ENCODE measurements around the gene ZSCAN12. TPM values are rescaled to one million over a fixed set of nuclear protein-coding genes. Genes with fewer than 3 reads are reported as not detected.

The ZSCAN12 gene
- total RNA-seq, 1 experiment from 2014 or later, result 0.81 TPM

DNA sequence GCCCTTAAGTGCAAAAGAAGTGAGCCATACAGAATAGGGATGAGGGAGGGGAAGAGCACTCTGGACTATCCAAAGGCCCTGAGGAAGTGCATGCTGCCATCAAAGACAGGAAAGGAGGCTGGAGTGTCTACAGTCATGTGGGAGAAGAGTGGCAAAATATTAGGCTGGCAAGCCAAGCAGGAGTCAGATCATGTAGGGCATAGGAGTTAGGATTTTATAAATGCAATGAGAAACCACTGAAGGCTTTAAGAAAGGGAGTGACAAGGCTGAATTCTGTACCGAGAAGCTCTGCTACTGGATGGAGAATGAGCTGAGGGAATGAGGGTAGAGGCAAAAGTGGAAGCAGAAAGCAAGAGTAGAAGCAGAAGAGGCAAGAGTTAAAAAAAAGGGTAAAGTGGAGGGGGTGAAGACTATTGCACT lies 65.9 kb downstream of the ZSCAN12 start (continued):
- TF ChIP-seq ATF3 (IDR thresholded peaks at IDR 0.05) (no peak), CEBPB (IDR thresholded peaks at IDR 0.05; ENCODE audit: low read depth) (no peak)

DNA sequence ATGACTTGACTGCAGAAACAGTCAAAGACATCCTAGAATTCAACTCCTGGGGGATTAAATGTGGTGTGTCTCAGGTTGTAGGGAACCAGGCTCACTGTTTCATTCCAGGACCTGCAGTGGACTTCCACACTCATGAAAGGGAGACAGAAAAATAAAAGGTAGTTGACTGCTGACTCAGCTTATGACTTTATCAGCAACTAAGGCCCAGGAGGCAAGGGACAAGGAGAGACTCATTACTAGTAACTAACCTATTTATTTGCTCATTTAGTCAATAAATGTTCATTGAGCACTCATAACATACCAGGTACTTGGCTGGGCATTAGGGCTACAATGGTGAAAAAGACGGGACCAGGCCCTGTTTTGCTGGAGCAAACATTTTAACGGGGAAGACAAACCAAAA lies 66.5 kb downstream of the ZSCAN12 start:
- no TSS peak for BruUV-seq (replicated peaks)
- no peaks in the 10 kb centered on the region for H3K36me3 ChIP-seq (ENCODE audit: control insufficient read depth in 1 of 2, insufficient read depth in 2 of 2, low read length in 2 of 2)
- H4K20me1 ChIP-seq (ENCODE audit: insufficient read depth), result no peaks in the 10 kb centered on the region
- peaks cover 13 to 19% of the 10 kb centered on the region in 2 experiments; a peak in 3 of 4 replicates for H3K4me1 ChIP-seq (ENCODE audit: control insufficient read depth in 1 of 2, insufficient read depth in 2 of 2, low read length in 2 of 2)
- no peaks in the 10 kb centered on the region for H3K27me3 ChIP-seq (ENCODE audit: insufficient read depth, low read length)
- no peak overlapping the region for H3K9ac ChIP-seq (ENCODE audit: low read length)
- DNase-seq (ENCODE audit: low read depth, low spot score) (no peak), ATAC-seq (no peak)
- H3K9me2 ChIP-seq (ENCODE audit: insufficient read depth), result no peaks in the 10 kb centered on the region
- no peak overlapping the region for H3K4me3 ChIP-seq (replicated peaks in 1 of 2; ENCODE audit: low read depth in 1 of 2, low read length in 2 of 2)
- H2AFZ ChIP-seq (ENCODE audit: low read depth, low read length, poor library complexity, severe bottlenecking), result no peak overlapping the region
- TF ChIP-seq, protein P1, sequence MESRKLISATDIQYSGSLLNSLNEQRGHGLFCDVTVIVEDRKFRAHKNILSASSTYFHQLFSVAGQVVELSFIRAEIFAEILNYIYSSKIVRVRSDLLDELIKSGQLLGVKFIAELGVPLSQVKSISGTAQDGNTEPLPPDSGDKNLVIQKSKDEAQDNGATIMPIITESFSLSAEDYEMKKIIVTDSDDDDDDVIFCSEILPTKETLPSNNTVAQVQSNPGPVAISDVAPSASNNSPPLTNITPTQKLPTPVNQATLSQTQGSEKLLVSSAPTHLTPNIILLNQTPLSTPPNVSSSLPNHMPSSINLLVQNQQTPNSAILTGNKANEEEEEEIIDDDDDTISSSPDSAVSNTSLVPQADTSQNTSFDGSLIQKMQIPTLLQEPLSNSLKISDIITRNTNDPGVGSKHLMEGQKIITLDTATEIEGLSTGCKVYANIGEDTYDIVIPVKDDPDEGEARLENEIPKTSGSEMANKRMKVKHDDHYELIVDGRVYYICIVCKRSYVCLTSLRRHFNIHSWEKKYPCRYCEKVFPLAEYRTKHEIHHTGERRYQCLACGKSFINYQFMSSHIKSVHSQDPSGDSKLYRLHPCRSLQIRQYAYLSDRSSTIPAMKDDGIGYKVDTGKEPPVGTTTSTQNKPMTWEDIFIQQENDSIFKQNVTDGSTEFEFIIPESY (IDR thresholded peaks at IDR 0.05; ENCODE audit: extremely low read depth, insufficient replicate concordance, low read length), result no peak
- TF ChIP-seq, protein P2, sequence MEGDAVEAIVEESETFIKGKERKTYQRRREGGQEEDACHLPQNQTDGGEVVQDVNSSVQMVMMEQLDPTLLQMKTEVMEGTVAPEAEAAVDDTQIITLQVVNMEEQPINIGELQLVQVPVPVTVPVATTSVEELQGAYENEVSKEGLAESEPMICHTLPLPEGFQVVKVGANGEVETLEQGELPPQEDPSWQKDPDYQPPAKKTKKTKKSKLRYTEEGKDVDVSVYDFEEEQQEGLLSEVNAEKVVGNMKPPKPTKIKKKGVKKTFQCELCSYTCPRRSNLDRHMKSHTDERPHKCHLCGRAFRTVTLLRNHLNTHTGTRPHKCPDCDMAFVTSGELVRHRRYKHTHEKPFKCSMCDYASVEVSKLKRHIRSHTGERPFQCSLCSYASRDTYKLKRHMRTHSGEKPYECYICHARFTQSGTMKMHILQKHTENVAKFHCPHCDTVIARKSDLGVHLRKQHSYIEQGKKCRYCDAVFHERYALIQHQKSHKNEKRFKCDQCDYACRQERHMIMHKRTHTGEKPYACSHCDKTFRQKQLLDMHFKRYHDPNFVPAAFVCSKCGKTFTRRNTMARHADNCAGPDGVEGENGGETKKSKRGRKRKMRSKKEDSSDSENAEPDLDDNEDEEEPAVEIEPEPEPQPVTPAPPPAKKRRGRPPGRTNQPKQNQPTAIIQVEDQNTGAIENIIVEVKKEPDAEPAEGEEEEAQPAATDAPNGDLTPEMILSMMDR (IDR thresholded peaks at IDR 0.05 in 2 of 3, conservative IDR thresholded peaks at IDR 0.05 in 1 of 3; ENCODE audit: borderline replicate concordance in 1 of 3, insufficient read depth in 1 of 3, low read depth in 2 of 3, low read length in 2 of 3), result no peak
- no peak for TF ChIP-seq TCF7L2 (IDR thresholded peaks at IDR 0.05; ENCODE audit: borderline replicate concordance, extremely low read depth, insufficient read depth, insufficient read length)
- ChIA-PET CTCF (no interaction called here), POLR2A (no interaction called here), RAD21 (ENCODE audit: low non-redundant PET in 1 of 2, low total read pairs in 2 of 2, uncharacterized antibody in 2 of 2, unreplicated experiment in 2 of 2) (no interaction called here)
- intact Hi-C loops (cut with micrococcal nuclease), result no loop called here
- H3K79me2 ChIP-seq (ENCODE audit: insufficient read depth, low read length), result peaks cover 5% of the 10 kb centered on the region; the same call in 1 of the 2 replicates
- H3K27ac ChIP-seq (ENCODE audit: low read depth, low read length), result no peak overlapping the region
- no peaks in the 10 kb centered on the region for H3K9me3 ChIP-seq (ENCODE audit: control insufficient read depth in 1 of 2, insufficient read depth in 1 of 2, low read depth in 1 of 2, low read length in 2 of 2)
- H3K4me2 ChIP-seq (ENCODE audit: low read length), result no peak overlapping the region
